GDM1 (cell line): ENCODE data around the gene C12orf42.

Experiments
- DNase-seq: peaks from one replicate; lab custom pipeline; 2025; lab: John Stamatoyannopoulos, UW

C12orf42 gene

GRCh38 chr12:103257763-103258162 lies 238.0 kb downstream of the C12orf42 start:
- DNase-seq = no peak
